Heart left ventricle (tissue), 16 donors: ENCODE results near the gene SENP8. TPM values are rescaled to one million over a fixed set of nuclear protein-coding genes. Genes with fewer than 3 reads are reported as not detected.

Experiments used
- ATAC-seq, 4 donors: fragments of 200-7000 bp; cut with Tn5 transposase; one replicate each; pipeline ENCODE4 v1.9.1; 2020 to 2022; ENCODE audit warnings: moderate library complexity in 4 of 4, mild to moderate bottlenecking in 3 of 4, moderate number of reproducible peaks in 1 of 4
- DNase-seq, 5 donors: peaks; one replicate each; pipeline ENCODE4 v3.0.0-alpha.2; 2020
- H3K27ac ChIP-seq, 12 donors: fragments of 200-600 bp; sonication (generic) in 4 of 12; one replicate each; pipeline versions ENCODE4 v1.5.0 to v1.8.0; 2016 to 2022; ENCODE audit warnings: mild to moderate bottlenecking in 2 of 12
- H3K27me3 ChIP-seq, 9 donors: fragments of 200-600 bp; sonication (generic) in 2 of 9; one replicate each; pipeline versions ENCODE4 v1.5.1 to v1.8.0; 2016 to 2022; ENCODE audit warnings: mild to moderate bottlenecking in 3 of 9
- H3K36me3 ChIP-seq, 9 donors: fragments of 200-600 bp; sonication (generic) in 2 of 9; one replicate each; pipeline versions ENCODE4 v1.5.0 to v1.8.0; 2018 to 2022; ENCODE audit warnings: mild to moderate bottlenecking in 2 of 9
- H3K4me1 ChIP-seq, 12 donors: fragments of 200-600 bp; sonication (generic) in 4 of 12; one replicate each; pipeline versions ENCODE4 v1.5.0 to v1.8.0; 2016 to 2022; ENCODE audit warnings: mild to moderate bottlenecking in 3 of 12
- H3K4me3 ChIP-seq, 12 donors: fragments of 200-600 bp; sonication (generic) in 4 of 12; one replicate each; pipeline versions ENCODE4 v1.5.0 to v1.8.0; 2017 to 2022; ENCODE audit warnings: mild to moderate bottlenecking in 9 of 12, moderate library complexity in 4 of 12
- H3K9me3 ChIP-seq, 12 donors: fragments of 200-600 bp; sonication (generic) in 4 of 12; one replicate each; pipeline versions ENCODE4 v1.5.0 to v1.8.0; 2016 to 2022; ENCODE audit warnings: mild to moderate bottlenecking in 1 of 12
- POLR2A ChIP-seq, 2 donors: fragments of 450-650 bp; IDR thresholded peaks; one replicate each; pipeline ENCODE4 v1.6.1; 2017; ENCODE audit warnings: antibody characterized with exemption in 2 of 2, mild to moderate bottlenecking in 2 of 2, moderate library complexity in 2 of 2
- WGBS, 4 donors: extraction: QIAGEN DNeasy Blood & Tissue Kit in 2 of 4; methylation state at CpG; one replicate each; pipeline versions ENCODE4 v1.1.5 to v1.1.7; 2013 to 2018; 5-methylcytosine and 5-hydroxymethylcytosine counted together
- intact Hi-C, 10 donors: fragments of 100-400 bp; cut with DNase I; formaldehyde crosslinking; loops; one replicate each; pipeline versions ENCODE4 v1.11.1 to v1.14.2; 2022
- polyA plus RNA-seq, 2 donors: library from polyadenylated mRNA; stranded (reverse); fragments of 200-250 nt; gene quantifications; one replicate each; pipeline ENCODE4 v1.2.3, GENCODE V29; 2013
- total RNA-seq, 9 donors: library from RNA; depleted of rRNA in 2 of 9; stranded (reverse); fragments of >200 nt in 2 of 9; fragmentation: NEBNext Ultra II Directional in 3 of 9; extraction: Animal tissue kit (Norgen Biotek cat#: 25700) in 3 of 9; gene quantifications; one replicate each; pipeline versions ENCODE4 v1.1.0 to v1.2.4, GENCODE V29; 2016 to 2023
- TF ChIP-seq, protein P1 (sequence below), 12 donors: fragments of 200-600 bp; sonication (generic) in 4 of 12; IDR thresholded peaks; one replicate each; pipeline versions ENCODE4 v1.5.0 to v1.8.0; 2018 to 2022; ENCODE audit warnings: antibody characterized with exemption in 12 of 12, mild to moderate bottlenecking in 5 of 12
- donor health status: ischemic (EF 13 %, LVEDD 7.1; RV severe dilation, severe dysfunction).
- donor health status: healthy with polysubstance abuse.
- donor health status: DM: no; HTN: yes; CAD: no.
- donor health status: DM: no; HTN: no; CAD: no.
- donor health status: ischemic (EF 25% LVEDD 6.9; RV normal size, moderate dysfunction).
- donor health status: ischemic (EF 25% LVEDD 5.7; RV mildly dilated, moderate dysfunction).
- donor health status: healthy.
- donor health status: DM: yes; HTN: yes; CAD: no.
- donor health status: ischemic (EF 35%, LVEDD 5.7; RV mildly dilated, moderate dysfunction).
- donor health status: nonischemic (EF 11% LVEDD 7.7; RV severe dilation, severe dysfunction).
- donor health status: DM: yes; HTN: yes; CAD: no.
- donor health status: PGD.
- donor health status: ischemic (EF 29% LVEDD 5.4; RV normal size, mild dysfunction).
- donor health status: nonischemic (EF 23%, LVEDD 6.1; RV moderate dilation, normal function).

The SENP8 gene
- total and polyA plus RNA-seq, 11 donors: 2.1 to 7.6 (median 4.7) TPM

DNA sequence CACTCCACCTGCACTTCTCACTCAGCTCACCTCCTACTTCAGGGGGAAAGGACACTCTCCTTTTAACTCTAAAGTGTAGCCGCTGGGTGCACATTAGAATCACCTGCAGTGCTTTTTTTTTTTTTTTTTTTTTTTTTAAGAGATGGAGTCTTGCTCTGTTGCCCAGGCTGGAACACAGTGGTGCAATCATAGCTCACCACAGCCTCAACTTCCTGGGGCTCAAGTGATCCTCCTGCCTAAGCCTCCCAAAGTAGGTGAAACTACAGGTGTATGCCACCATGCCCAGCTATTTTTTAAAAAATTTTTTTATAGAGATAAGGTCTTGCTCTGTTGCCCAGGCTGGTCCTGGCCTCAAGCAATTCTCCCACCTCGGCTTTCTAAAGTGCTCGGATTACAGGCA is 58.5 kb downstream of the SENP8 start:
- DNase-seq: no peak
- 90 to 100% (median 93%) methylated on average over 3 of the region's 3 CpGs for WGBS, 4 donors
- Histone ChIP-seq H3K27ac (no peak overlapping the region), H3K36me3 (no peaks in the 10 kb centered on the region), H3K27me3 (no peaks in the 10 kb centered on the region), H3K9me3 (no peaks in the 10 kb centered on the region), H3K4me3 (no peak overlapping the region), H3K4me1 (peaks cover 0 to 17% (median 10%) of the 10 kb centered on the region in 12 donors)
- no peak for TF ChIP-seq POLR2A (IDR thresholded peaks at IDR 0.05)
- TF ChIP-seq, protein P1, sequence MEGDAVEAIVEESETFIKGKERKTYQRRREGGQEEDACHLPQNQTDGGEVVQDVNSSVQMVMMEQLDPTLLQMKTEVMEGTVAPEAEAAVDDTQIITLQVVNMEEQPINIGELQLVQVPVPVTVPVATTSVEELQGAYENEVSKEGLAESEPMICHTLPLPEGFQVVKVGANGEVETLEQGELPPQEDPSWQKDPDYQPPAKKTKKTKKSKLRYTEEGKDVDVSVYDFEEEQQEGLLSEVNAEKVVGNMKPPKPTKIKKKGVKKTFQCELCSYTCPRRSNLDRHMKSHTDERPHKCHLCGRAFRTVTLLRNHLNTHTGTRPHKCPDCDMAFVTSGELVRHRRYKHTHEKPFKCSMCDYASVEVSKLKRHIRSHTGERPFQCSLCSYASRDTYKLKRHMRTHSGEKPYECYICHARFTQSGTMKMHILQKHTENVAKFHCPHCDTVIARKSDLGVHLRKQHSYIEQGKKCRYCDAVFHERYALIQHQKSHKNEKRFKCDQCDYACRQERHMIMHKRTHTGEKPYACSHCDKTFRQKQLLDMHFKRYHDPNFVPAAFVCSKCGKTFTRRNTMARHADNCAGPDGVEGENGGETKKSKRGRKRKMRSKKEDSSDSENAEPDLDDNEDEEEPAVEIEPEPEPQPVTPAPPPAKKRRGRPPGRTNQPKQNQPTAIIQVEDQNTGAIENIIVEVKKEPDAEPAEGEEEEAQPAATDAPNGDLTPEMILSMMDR (IDR thresholded peaks at IDR 0.05): no peak
- no peak for ATAC-seq
- intact Hi-C loops: no loop called here

DNA sequence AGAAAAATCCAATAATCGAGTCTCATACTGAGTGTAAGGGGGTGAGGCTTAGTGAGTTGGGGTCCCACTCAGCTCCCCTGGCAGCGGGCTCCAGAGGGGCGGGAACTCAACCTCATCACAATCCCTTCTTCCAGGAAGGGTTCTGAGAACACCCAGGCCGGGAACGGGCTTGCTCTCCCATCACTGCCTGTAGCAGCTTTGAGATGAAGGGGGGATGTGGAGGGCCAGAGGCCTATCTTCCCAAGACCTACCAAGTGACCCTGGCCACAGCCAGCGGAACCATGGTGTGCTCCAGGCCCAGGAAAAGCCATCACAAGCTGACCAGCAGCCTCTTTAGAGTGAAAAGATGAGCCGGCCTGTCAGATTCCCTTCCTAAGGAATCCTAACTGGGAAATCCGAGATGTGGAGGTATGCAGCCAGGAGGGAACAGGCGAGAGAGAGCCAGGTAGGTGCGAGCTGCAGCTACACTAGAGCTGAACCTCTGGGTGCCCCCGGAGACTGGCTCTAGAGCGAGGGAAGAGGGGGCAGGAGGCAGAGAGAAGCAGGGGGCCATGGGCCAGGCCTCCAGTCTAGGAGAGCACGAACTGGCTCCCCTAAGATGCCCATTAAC is 60.9 kb downstream of the SENP8 start:
- intact Hi-C loops: no loop called here
- peaks cover 0 to 7% (median 2%) of the 10 kb centered on the region in 9 donors for H3K27me3 ChIP-seq

DNA sequence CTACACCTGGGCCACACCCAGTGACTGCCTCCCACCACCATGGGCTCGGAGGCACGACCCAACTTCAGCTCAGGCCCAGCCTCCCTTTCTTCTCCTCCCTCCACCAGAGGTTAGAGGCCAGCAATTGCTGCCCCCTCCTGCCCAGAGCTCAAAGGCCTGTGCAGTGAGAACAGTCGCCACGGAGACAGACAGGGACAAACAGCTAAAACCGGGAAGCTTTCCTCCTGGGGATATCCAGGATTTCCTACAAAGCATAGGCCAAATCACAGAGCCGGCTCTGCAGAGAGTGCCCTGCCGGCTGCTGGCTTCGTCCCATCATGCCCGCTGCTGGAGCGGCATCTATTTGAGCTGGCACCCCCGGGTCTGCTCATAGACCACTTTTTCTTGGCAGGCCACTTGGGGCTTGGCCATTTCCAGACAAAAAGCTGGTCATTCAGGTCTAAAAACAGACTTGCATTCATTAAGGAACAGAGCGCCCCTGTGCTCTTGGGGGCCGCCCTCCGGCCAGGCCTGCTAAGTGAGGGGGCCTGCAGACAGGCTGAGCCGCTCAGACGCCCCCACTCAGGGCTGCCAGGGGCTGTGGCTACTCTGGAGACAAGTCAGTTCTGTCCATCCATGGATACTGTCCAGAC is 61.9 kb downstream of the SENP8 start:
- no peak for TF ChIP-seq POLR2A (IDR thresholded peaks at IDR 0.05)
- TF ChIP-seq, protein P1 (IDR thresholded peaks at IDR 0.05): peak in 2 of 12 donors; percentile 15 to 17
- WGBS, 4 donors: 44 to 68% (median 55%) methylated on average over 14 to 16 of the region's 16 CpGs
- peak in 3 of 4 donors; percentile 25 to 79 (median 32) for ATAC-seq
- intact Hi-C loops: no loop called here
- H3K4me3 ChIP-seq: peak overlapping the region in 1 of 12 donors; percentile 1
- H3K27ac ChIP-seq: peak overlapping the region in 3 of 12 donors; percentile 19 to 29 (median 22)
- peak in 1 of 5 donors; percentile 53 for DNase-seq
- H3K27me3 ChIP-seq: peaks cover 0 to 16% (median 7%) of the 10 kb centered on the region in 9 donors
- no peaks in the 10 kb centered on the region for H3K36me3 ChIP-seq
- no peaks in the 10 kb centered on the region for H3K9me3 ChIP-seq
- H3K4me1 ChIP-seq: peaks cover 0 to 28% (median 18%) of the 10 kb centered on the region in 12 donors

More for the DNA sequence above, 60.9 kb downstream of the SENP8 start:
- no peak for TF ChIP-seq POLR2A (IDR thresholded peaks at IDR 0.05)
- TF ChIP-seq, protein P1 (IDR thresholded peaks at IDR 0.05): no peak
- DNase-seq (no peak), ATAC-seq (no peak)
- Histone ChIP-seq H3K36me3 (no peaks in the 10 kb centered on the region), H3K27ac (peak overlapping the region in 1 of 12 donors; percentile 11), H3K4me1 (peaks cover 0 to 23% (median 14%) of the 10 kb centered on the region in 12 donors), H3K4me3 (no peak overlapping the region), H3K9me3 (no peaks in the 10 kb centered on the region)
- WGBS, 4 donors: 87 to 96% (median 96%) methylated on average over 13 of the region's 13 CpGs

- H3K9me3 ChIP-seq: no peaks in the 10 kb centered on the region
- no peak overlapping the region for H3K4me3 ChIP-seq
- DNase-seq (no peak), ATAC-seq (no peak)
- H3K36me3 ChIP-seq: no peaks in the 10 kb centered on the region
- TF ChIP-seq, protein P1 (IDR thresholded peaks at IDR 0.05): no peak
- no peak for TF ChIP-seq POLR2A (IDR thresholded peaks at IDR 0.05)
- no peak overlapping the region for H3K27ac ChIP-seq
- peaks cover 0 to 28% (median 18%) of the 10 kb centered on the region in 12 donors for H3K4me1 ChIP-seq
- H3K27me3 ChIP-seq: peaks cover 0 to 22% (median 7%) of the 10 kb centered on the region in 9 donors
- 88 to 95% (median 93%) methylated on average over 5 of the region's 5 CpGs for WGBS, 4 donors
- intact Hi-C loops: no loop called here
These were observed 62.6 kb downstream of the SENP8 start for GRCh38 chr15:72180761-72181324.
